Stimulated activated naive CD8-positive, alpha-beta T cell treated with anti-CD3 and anti-CD28 coated beads, Interleukin-15, amount 100 ng/mL, for 72 hours (primary cell): Measurements from ENCODE around the gene LPAR3.

Source experiments
- ATAC-seq: fragments of 150-1000 bp; cut with Tn5 transposase; 2 replicates; pipeline ENCODE4 v1.10.0; 2021; ENCODE audit warnings: mild to moderate bottlenecking, moderate library complexity
- DNase-seq, 2 donors: peaks; one replicate each; pipeline ENCODE4 v3.0.0; 2021 to 2022
- H3K27ac Mint-ChIP-seq, 2 donors: one replicate each; pipeline ENCODE4 v1.8.0; 2022; ENCODE audit warnings: mild to moderate bottlenecking in 2 of 2, mixed read lengths in 2 of 2, moderate library complexity in 2 of 2
- H3K27me3 Mint-ChIP-seq: one replicate; pipeline ENCODE4 v1.8.0; 2022; ENCODE audit warnings: mixed read lengths
- H3K4me1 Mint-ChIP-seq: one replicate; pipeline ENCODE4 v1.8.0; 2022; ENCODE audit warnings: mild to moderate bottlenecking, mixed read lengths
- H3K4me3 Mint-ChIP-seq, 2 donors: one replicate each; pipeline ENCODE4 v1.8.0; 2022; ENCODE audit warnings: mild to moderate bottlenecking in 2 of 2, mixed read lengths in 2 of 2, moderate library complexity in 1 of 2
- H3K9me3 Mint-ChIP-seq, 2 donors: one replicate each; pipeline ENCODE4 v1.8.0; 2022; ENCODE audit warnings: mixed read lengths in 2 of 2

The LPAR3 gene

DNA sequence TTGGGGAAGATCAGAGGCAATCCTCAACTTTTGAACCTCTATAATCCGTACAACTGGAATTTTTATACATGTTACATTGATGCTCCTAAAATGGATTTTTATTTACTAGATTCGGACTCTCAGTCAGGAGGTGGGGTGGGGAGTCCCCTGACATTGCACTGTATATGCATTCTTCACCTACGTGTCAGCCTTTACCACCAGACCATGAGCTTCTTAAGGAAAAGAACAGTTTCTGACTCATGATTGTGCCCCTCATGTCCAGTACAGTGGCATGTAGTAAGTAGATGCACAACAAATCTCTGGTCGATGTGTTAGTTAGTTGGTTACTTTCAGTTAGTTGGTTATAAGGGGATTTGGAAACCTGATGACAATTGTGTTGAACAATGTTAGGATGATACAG lies 15.4 kb downstream of the LPAR3 start:
- DNase-seq: no peak

DNA sequence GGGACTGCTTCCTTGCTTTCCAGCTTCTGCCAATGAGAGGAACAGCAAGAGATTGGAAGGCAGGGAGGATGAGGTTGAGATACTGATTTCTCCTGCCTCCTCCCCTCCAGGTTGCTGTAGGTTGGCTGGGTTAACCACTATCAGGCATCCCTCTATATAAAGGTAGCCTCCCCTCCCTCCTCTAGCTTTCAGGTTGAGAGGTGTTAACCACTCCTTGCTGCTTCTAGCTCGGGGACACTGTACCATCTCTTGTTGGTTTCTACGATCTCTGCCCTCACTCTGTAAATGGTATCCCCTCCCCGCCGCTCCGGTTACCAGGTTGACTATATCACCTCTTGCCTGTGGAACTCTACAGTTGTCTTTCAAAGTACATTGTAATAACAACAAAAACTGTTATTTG lies 16.7 kb downstream of the LPAR3 start:
- Mint-ChIP-seq H3K27ac (peak overlapping the region in 1 of 2 donors; percentile 83), H3K9me3 (peaks cover 0 to 5% of the 10 kb centered on the region in 2 donors), H3K27me3 (peaks cover 21% of the 10 kb centered on the region), H3K4me1 (peaks cover 14% of the 10 kb centered on the region), H3K4me3 (no peak overlapping the region)
- ATAC-seq (peak; percentile 98), DNase-seq (peak in 1 of 2 donors; percentile 26)

More for the DNA sequence above, 15.4 kb downstream of the LPAR3 start:
- H3K4me3 Mint-ChIP-seq: no peak overlapping the region
- ATAC-seq: no peak
- H3K4me1 Mint-ChIP-seq: peaks cover 14% of the 10 kb centered on the region
- peaks cover 0 to 10% of the 10 kb centered on the region in 2 donors for H3K9me3 Mint-ChIP-seq
- H3K27ac Mint-ChIP-seq: no peak overlapping the region
- peaks cover 13% of the 10 kb centered on the region for H3K27me3 Mint-ChIP-seq

DNA sequence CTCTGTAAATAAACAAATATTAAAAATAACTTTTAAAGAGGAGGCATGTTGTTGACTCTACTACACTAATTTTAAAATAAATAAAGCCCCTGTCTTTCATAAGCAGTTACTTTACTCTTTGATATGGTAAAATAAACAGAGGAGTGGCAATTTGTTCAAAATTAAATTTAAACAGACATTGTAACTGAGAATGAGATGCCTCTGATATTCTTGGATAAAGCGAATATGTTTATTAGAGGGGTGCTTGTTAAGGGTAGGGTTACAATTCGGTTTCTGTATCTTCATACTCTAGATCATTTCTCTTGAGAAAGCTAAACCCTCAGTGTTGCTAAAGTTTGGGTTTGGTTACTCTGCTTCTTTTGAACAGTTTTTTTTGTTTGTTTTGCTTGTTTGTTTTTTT lies 19.6 kb downstream of the LPAR3 start:
- Mint-ChIP-seq H3K27me3 (peaks cover 18% of the 10 kb centered on the region), H3K4me3 (no peak overlapping the region), H3K9me3 (no peaks in the 10 kb centered on the region), H3K27ac (no peak overlapping the region), H3K4me1 (peaks cover 14% of the 10 kb centered on the region)
- DNase-seq (no peak), ATAC-seq (no peak)

DNA sequence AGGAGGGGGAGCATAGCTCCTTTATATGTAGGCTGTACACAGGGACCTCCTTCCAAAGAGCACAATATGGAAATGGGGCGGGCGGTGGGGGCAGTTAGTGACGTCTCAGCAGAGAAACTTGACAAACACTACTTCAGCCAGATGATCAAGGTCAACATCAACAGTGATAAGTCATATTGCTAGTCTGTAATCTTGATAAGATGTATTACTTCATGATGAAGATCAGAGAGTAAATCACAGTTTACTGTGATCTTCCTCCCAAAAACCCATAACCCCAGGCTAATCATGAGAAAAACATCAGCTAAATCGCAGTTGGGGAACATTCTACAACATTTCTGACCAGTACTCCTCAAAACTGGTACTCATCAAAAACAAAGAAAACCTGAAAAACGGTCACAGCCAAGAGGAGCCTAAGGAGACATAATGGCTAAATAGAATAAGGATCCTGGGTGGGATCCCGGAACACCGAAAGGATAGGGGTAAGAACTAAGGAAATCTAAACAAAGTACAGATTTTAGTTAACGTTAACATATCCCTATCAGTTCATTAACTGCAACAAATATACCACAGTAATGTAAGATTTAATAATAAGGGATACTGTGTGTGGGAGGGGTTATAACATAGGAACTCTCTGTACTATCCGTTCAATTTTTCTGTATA lies 20.2 kb downstream of the LPAR3 start:
- no peak for DNase-seq
- no peak overlapping the region for H3K4me3 Mint-ChIP-seq
- no peak for ATAC-seq
- no peaks in the 10 kb centered on the region for H3K9me3 Mint-ChIP-seq
- H3K4me1 Mint-ChIP-seq: peaks cover 14% of the 10 kb centered on the region
- H3K27me3 Mint-ChIP-seq: peaks cover 13% of the 10 kb centered on the region
- H3K27ac Mint-ChIP-seq: no peak overlapping the region

DNA sequence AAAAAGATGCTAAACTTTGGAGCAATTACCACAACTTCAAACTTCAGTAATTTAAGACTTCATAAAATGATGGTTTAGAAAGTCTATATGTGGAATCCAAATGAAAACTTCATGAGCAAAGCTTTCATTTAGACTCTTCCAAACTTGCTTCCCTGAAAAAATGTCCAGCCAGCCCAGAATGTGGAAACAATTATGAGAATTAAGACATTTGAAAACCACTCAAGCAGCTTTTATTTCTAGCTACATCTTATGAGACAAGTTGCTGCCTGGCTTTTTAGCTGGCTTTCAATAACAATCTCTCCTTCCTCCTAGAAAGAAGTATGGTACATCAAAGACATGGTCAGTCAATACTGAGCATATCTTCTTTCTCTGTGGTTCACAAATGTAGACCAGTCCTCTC lies 21.8 kb downstream of the LPAR3 start:
- ATAC-seq: no peak
- H3K27ac Mint-ChIP-seq: no peak overlapping the region
- DNase-seq: no peak
- H3K4me1 Mint-ChIP-seq: peaks cover 4% of the 10 kb centered on the region
- peaks cover 12% of the 10 kb centered on the region for H3K27me3 Mint-ChIP-seq
- no peak overlapping the region for H3K4me3 Mint-ChIP-seq
- H3K9me3 Mint-ChIP-seq: no peaks in the 10 kb centered on the region

DNA sequence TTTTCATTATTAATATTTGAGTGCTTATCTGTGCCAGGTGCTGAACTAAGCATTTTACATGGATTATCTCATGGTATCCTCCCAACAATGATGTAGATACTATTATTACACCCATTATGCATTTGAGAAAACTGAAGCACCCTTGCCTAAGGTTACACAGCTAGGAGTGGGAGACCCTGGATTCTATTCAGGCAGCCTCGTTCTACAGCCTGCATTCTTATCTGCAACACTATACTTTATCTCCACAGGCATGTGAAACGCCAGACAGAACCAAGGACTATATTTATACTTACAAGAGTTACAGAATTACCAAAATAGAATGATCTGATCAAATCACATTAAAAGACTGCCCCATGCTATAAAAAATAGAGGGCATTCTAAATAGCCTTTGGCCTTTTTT lies 22.4 kb downstream of the LPAR3 start:
- ATAC-seq: no peak
- Mint-ChIP-seq H3K4me3 (no peak overlapping the region), H3K4me1 (no peaks in the 10 kb centered on the region), H3K27me3 (peaks cover 12% of the 10 kb centered on the region), H3K9me3 (no peaks in the 10 kb centered on the region), H3K27ac (no peak overlapping the region)
- DNase-seq: no peak

DNA sequence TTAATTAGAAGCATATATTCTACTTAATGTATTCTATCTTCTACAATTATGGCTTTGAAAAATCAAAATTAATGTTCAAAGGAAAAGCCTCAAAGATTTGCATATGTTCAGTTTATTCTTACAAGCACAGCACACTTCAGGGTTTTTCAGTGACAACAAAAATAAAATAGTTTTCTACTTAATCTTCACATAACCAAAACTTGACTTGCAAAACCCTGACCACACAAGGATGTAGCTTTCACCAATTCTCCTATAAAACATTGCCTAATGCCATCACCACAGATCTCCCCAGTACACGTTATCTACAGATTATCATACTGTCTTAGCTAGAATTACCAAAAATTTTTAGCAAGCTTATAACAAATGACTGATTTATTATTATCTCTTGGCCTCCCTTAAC lies 23.3 kb downstream of the LPAR3 start:
- DNase-seq: no peak
- no peaks in the 10 kb centered on the region for H3K4me1 Mint-ChIP-seq
- no peak overlapping the region for H3K27ac Mint-ChIP-seq
- no peak for ATAC-seq
- H3K9me3 Mint-ChIP-seq: no peaks in the 10 kb centered on the region
- H3K4me3 Mint-ChIP-seq: no peak overlapping the region
- H3K27me3 Mint-ChIP-seq: peaks cover 12% of the 10 kb centered on the region

DNA sequence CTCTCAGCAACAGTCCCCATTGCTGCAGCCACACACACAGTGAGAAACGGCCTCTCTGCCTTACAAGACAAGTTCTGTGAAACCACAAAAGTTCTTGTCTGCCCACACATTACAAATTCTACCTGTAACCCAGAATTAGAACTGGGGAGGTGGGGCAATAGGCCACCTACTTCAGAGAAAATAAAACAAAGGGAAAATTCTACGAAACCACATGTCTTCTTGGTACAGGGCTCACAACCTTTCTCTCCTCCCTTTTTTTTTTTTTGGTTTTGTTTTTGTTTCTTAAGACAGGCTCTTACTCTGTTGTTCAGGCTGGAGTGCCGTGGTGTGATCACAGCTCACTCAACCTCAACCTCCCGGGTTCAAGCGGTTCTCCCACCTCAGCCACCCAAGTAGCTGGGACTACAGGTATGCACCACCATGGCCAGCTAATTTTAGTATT lies 30.2 kb downstream of the LPAR3 start:
- Mint-ChIP-seq H3K4me1 (peaks cover 54% of the 10 kb centered on the region), H3K27me3 (no peaks in the 10 kb centered on the region), H3K9me3 (no peaks in the 10 kb centered on the region), H3K4me3 (peak overlapping the region; percentile 57 to 74), H3K27ac (peak overlapping the region; percentile 41 to 87)
- ATAC-seq: peak; percentile 91
- DNase-seq: peak; percentile 56 to 66

DNA sequence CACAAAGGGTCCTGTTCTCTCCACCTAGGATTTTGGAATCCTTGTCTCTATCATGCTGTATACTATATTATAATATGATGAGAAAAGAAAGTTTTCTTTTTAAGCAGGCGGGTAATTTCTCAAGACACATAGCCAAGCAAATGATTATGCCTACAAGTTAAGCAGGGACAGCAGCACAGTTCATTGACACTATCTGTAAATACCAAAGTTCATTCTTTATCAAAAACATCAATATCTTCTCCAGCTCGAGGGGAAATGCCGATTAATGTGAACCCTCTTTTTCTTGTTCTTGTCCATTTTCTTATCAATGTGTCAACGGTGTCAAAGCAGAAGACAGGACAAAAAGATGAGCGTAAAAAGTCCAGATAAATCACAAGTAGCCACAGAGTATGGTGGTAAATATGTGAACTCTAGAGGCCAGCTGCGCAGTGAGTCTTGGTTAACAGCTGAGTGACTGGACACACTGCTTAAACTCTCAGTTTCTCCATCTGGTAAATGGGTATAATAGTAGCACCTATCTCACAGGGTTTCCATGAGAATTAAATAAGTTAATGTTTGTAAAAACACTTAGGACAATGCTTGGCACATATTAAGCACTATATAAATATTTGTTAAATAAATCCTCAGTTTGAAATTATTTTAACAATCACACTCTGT lies 30.9 kb downstream of the LPAR3 start:
- Mint-ChIP-seq H3K4me3 (peak overlapping the region; percentile 13 to 16), H3K4me1 (peaks cover 54% of the 10 kb centered on the region), H3K9me3 (no peaks in the 10 kb centered on the region), H3K27ac (peak overlapping the region; percentile 71 to 87), H3K27me3 (no peaks in the 10 kb centered on the region)
- ATAC-seq (no peak), DNase-seq (no peak)

DNA sequence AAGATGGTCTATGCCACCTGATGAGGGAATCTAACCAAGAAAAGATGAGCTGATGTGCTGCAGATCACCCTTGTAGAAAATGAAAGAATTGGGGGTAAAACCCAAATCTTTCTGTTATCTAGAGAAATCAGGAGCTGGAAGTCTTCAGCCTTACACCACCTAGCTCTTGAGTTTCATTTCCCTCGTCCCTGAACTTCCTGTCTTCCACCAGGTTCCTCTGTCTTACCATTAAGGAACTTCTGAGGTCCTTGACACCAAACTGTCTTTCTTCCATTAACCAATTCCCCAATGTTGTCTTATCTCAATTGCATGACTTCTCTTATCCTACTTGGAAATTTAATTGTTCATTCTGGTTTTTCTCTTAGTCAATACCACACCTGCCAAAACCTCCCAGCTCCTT lies 31.5 kb downstream of the LPAR3 start:
- ATAC-seq (no peak), DNase-seq (no peak)
- H3K27ac Mint-ChIP-seq: peak overlapping the region; percentile 35 to 71
- peaks cover 54% of the 10 kb centered on the region for H3K4me1 Mint-ChIP-seq
- H3K4me3 Mint-ChIP-seq: peak overlapping the region; percentile 13 to 16
- no peaks in the 10 kb centered on the region for H3K27me3 Mint-ChIP-seq
- no peaks in the 10 kb centered on the region for H3K9me3 Mint-ChIP-seq

DNA sequence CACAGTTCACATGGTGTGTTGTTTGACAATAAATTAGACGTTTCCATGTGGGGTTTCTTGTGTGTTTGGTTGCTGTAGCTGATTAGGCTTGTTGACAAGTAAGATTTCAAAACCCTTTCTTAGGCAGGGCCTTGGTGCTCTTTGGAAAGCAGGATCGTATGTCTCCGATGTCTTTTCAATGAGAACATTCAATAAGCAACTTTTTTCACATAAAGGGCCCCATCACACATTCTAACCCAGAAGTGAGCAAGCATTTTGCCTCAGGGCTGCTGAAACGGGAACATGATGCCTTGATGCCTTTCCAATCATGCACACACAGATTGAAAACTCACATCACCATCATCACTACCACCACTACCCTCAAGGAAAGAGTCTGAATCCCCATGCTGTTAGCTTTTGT lies 33.1 kb downstream of the LPAR3 start:
- H3K4me1 Mint-ChIP-seq: peaks cover 65% of the 10 kb centered on the region
- DNase-seq (no peak), ATAC-seq (no peak)

DNA sequence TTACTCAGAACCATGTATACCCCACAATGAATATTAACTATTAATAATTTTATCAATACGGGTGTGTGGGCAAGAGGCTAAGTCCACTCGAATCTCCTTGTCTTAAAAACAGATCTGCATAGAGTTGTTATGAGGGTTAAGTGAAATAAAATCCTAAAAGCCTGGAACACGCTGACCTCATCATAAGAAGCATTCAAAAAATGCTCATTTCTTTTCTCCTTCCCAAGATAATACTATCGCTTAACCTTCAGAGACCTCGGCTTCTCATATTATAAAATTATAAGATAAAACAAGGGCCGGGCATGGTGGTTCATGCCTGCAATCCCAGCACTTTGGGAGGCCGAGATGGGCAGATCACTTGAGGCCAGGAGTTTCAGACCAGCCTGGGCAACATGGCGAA lies 35.1 kb downstream of the LPAR3 start:
- ATAC-seq: no peak
- no peak for DNase-seq
- Mint-ChIP-seq H3K27ac (no peak overlapping the region), H3K4me1 (peaks cover 74% of the 10 kb centered on the region), H3K4me3 (no peak overlapping the region), H3K27me3 (no peaks in the 10 kb centered on the region), H3K9me3 (no peaks in the 10 kb centered on the region)

More for the DNA sequence above, 33.1 kb downstream of the LPAR3 start:
- Mint-ChIP-seq H3K27ac (no peak overlapping the region), H3K4me3 (no peak overlapping the region), H3K27me3 (no peaks in the 10 kb centered on the region), H3K9me3 (no peaks in the 10 kb centered on the region)

DNA sequence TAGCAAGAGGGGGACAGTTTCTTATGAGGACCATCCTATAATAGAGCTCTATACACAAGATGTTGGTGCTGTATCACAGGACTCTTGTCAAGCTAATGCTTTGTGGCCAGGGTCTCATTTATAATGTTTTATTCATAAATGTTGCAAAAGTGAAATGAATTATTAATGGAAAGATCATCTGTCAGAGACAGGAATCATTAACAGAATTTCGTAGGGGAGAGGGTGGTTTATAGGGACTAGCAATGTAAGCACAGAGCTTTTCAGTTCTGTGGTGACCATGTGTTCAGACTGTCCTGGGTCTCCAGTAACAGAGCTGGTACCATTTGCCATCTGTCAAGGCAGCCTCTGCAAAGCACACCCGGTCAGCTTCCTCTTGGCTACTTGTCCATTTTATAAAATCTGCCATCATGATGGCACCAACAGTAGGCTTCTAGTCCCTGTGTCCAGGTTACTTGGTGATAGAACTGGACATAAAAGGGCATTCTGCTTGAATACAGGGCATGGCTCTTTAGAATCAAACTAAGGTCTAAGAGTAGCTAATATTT lies 36.2 kb downstream of the LPAR3 start:
- Mint-ChIP-seq H3K9me3 (no peaks in the 10 kb centered on the region), H3K4me3 (no peak overlapping the region), H3K27me3 (no peaks in the 10 kb centered on the region), H3K27ac (no peak overlapping the region), H3K4me1 (peaks cover 66% of the 10 kb centered on the region)
- DNase-seq: no peak
- ATAC-seq: no peak

DNA sequence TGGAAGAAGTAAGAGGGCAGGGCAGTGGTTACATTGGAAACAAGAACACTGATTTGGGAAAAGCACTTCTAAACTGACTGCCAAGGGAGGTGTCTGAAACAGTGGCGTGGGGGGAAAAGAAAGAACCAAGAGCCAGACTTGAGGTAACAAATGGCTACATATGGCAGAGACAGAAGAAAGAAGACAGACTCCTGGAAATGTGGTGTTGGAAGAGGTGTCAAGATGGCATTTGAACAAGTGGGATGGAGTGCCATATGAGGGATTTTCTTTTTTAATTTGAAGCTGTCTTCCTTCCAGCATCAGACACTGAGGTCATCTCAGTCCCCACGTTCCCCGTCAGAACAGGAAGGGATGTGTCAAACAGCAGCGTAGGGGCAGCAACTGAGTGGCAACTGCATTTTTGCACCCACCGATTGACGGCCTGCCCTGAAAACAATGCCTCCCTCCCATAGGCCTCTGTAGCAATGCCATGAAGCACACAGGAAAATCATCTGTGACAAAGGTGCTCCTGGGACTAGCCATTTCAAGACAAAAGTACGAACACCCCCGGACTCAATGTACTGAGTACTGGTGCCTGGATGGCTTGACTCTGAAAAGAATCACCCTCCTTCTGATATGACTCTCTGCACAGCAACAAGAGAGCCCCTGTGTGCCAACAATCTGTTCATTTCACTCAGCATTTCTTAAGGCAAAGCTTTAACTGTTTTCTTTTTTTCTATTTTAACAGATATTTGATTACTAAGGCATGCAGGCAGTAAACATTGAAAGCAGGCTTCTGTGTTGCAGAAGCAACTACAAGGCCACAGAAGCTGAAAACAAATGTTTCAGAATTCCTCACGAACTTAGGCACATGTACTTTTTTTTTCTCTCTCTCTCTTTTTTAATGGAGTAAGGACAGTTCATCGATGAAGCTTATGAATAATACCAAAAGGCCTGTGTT lies 37.0 kb downstream of the LPAR3 start:
- Mint-ChIP-seq H3K9me3 (no peaks in the 10 kb centered on the region), H3K27me3 (no peaks in the 10 kb centered on the region), H3K4me1 (peaks cover 57% of the 10 kb centered on the region), H3K27ac (peak overlapping the region in 1 of 2 donors; percentile 50), H3K4me3 (no peak overlapping the region)
- no peak for ATAC-seq
- no peak for DNase-seq

DNA sequence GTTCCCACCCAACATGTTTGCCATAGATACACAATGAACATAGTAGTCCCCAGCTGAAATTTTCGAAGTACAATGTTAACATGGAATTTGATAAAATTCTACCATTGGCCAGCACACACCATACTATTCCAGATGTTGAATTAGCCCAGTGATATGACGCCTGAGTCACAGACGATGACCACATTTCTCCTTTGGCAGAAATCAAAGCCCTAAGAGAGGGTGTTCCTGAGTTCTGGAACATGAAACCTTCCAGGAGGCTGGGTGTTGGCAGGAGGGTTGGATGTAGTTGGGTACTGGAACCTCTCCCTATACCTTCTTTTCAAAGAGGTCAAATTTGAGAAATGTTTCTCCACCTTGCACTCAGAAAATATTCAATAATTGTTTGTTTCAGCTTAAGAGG lies 37.8 kb downstream of the LPAR3 start:
- no peak for ATAC-seq
- Mint-ChIP-seq H3K27ac (no peak overlapping the region), H3K4me1 (peaks cover 52% of the 10 kb centered on the region), H3K4me3 (no peak overlapping the region), H3K27me3 (no peaks in the 10 kb centered on the region), H3K9me3 (no peaks in the 10 kb centered on the region)
- no peak for DNase-seq
